Stimulated activated CD4-positive, alpha-beta T cell treated with anti-CD3 and anti-CD28 coated beads, Interleukin-2, amount 100 ng/mL, for 4 hours (primary cell): ENCODE data around the gene LDHD.

ENCODE experiments used
- DNase-seq: peaks from one replicate; pipeline ENCODE4 v3.0.0-alpha.2; 2020; ENCODE audit warnings: low read depth

LDHD gene

DNA sequence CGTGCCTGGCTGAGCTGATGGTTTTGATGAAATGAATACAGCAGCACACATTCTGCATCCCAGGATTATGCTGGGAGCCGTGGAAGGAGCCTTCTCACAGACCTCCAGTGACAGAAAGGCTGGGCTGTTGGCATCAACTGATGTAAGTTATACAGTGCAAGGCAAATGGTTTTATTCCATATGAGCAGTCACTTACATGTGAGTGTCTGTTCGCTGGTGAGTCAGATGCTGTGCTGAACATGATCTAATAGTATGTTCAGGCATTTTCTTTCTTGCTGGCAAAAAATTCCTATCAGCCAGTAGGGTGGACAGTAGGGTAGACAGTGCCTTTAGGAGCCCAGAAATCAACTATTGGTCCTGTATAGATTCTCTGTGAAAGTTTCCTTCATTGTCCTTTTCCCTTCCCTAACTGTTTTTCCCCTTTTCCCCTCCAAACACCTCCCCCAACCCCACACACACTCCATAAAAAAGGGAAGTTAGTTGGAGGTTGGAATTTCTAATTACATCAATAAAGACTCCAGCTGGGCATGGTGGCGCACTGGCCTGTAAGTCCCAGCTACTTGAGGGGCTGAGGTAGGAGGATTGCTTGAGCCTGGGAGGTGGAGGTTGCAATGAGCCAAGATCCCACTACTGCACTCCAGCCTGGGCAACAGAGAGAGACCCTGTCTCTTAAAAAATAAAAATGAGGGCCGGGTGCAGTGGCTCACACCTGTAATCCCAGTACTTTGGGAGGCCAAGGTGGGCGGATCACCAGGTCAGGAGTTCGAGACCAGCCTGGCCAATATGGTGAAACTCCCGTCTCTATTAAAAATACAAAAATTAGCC lies 36.2 kb downstream of the LDHD start:
- DNase-seq, result no peak

DNA sequence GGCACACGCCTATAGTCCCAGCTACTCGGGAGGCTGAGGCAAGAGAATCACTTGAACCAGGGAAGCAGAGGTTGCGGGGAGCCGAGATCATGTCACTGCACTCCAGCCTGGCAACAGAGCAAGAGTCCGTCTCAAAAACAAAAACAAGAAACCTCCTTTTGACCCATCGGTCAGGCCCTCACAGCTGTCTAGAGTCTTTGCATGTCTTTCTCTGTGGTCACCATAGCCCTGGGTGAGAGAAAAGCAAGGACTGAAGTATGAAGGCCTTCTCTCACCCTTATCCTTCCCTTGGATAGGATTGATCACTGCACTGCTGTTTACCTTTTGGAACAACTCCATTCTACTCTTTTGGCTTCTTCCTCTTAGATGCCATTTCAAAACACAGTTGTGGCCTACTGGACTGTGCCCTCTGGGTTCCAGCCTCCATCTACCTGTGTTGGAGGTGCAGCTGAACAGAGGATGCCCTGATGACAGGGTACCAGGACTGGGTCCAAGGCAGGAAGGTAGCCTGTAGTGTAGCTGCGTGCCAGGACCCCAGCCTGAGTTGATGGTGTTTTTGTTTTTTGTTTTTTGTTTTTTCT lies 37.1 kb downstream of the LDHD start:
- no peak for DNase-seq

DNA sequence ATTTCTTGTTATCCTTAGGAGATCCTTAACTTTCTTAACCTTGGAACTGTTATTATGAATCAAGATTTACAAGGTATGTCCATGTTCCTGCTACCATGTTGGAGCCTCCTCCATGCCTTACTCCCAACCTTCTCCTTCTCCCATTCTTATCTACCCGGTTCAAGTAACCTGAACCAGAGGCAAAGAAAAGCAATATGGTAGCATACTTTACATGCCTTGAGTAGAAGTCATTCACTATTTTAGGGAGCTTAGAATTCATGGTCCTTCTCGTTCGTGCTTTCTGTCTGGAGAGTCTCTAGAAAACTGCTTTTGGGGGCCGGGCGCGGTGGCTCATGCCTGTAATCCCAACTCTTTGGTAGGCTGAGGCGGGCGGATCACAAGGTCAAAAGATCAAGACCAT lies 37.7 kb downstream of the LDHD start:
- no peak for DNase-seq

DNA sequence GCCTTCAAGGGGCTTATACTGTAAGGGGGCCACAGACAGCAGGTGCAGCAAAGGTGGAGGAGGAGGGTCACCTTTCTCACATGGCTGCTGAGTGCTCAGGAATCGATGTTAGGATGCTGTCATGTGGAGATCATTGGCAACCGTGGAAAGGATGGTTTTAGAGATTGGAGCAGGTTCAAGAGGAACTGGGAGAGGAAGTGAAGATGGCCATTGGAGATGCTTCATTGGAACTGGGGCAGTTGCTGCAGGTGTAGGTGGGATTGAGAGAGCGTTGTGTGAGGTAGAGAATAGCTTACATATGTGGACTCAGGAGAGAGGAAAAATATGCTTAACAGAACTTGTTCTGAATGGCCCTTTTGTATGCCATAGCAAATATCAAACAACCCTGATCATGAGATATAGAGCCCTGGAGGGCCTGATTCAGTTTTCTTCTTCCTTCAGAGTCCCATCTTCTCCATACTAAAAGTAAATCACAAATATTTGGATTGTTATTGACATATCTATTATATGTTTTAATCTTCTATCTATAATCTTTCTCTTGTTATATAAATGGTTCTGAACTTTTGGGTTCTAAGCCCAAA lies 40.8 kb downstream of the LDHD start:
- DNase-seq, result no peak

DNA sequence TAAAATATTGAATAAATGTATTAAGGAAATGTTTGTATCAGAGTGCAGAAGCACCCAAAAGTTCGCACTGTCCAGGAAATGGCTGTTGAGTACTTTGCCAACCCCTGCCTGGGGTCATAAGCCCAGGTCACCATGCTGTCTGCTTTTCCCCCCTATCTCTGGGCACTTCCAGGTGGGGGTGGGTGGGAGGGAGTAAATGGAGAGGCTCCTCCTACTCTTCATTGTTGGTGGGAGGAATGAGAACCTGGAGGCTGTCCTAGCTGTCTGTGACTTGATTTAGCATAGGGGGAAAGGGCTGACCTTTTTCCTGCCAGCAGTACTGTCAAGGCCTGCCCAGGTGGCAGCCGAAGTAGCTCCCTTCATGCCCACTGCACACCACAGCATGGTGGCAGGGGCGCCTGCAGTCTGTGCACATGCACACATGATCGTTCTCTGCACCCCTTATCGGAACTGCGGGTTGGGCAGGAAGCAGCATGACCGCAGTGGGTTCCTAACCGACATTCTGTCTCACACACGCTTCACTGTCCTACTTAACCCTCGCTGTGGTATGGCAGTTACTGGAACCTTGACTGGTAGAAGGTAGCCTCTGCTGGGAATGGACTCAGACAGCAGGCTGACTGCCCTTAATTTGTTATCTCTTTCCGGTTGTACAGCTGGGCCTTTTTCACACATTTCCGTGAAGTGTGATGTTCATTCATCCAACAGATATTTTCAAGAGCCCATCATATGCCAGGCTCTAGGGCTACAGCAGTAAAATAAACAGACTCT lies 41.5 kb downstream of the LDHD start:
- peak; percentile 60 for DNase-seq

DNA sequence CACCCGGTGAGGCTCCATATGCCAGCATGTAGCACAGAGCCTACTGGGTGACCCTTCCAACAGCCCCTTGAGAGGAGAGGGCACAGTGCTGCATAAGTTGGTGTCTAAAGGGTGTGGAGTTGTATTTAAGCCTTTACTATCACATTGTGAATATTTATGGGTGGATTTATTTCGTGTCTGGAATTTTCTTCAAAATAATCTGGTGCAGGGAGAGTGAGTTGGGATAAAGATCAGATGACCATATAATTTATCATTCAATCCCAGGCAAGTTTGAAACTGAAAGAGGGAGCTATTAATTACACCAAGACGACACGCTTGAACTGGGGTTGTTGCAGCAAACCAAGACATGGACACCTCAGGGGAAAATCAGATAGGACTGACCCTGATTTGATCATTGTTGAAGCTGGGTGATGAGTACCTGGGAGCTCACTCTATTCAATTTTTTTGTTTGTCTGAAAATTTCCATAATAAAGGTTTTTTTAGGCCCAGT lies 42.2 kb downstream of the LDHD start:
- DNase-seq, result no peak

DNA sequence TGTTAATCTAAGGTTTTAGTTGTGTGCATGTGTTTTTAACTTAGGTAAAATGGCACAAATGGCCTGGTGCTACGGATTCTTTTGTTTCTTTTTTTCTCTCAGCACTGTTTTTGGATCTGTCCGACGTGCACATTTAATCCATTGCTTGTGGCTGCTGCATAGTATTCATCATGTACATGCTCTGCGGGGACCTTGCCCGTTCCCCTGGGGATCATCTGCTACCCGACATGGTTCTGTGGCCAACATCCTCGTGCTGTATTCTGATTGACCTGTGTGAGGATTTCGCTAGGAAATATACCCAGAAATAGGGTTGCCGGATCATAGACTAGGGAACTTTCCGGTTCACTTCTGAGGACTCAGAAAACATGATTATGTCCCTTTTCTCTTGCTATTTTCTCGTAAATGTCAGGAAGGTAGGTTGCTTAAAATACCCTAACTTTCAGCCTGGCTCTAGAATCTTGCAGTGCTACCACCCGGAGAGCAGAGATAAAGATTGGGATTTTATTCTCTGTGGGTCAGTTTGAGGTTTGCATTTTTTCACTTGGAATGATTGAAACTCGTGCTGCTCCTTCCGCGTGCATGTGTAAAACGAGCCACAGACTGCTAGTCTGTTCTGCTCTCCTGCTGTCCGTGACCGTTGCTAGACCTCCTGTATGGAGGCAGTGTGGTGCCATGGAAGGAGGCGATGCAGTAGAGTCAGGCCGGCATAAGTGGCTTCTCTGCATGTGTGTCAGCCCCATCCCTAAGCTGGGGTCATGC lies 42.9 kb downstream of the LDHD start:
- no peak for DNase-seq

DNA sequence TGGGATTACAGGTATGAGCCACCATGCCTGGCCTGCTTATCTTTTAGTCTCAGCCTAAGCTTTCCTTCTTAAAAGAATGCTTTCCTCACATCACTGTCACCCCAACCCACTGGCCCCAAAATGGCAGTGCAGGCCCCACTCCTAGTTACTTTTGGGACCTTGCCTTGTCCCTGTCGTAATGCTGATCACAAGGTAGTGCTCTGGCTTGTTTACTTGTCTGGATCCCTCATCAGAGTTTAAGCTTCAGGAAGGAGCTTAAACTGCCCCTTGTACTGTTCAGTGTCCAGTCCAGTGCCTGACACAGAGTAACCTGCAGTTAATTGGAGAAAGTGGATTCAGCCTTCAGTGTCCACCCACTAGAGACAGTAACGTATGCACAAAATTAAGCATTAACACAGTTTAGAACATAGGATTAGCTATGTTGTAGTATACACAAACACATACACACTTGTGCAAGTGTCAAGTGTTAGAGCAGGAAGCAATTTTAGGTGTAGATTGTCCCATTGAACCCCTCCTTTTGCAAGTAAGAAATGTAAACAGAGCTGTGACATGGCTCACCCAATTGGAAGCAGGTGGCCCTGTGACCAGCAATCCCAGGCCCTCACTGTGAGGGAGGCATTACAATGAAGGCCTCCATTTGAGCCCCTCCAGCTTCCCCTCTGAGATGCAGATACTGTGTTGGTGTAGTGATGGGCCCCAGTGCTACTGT lies 44.2 kb downstream of the LDHD start:
- DNase-seq, result no peak

DNA sequence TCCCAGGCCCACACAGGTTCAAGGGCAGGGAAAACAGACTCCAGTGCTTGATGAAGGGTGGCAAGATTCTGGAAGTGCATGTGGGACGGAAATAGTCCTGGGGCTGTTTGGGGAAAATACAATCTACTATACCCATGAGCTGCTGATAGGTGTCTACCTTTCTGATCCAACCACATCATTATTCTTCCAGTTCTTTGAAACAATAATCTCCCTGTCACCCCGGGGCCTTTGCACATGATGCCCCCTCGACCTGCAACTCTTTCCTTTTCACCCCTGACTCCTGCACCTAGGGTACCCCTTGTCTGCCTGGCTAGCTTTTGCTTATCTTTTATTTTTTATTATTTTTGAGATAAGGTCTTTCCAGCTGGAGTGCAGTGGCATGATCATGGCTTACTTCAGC lies 45.0 kb downstream of the LDHD start:
- no peak for DNase-seq

DNA sequence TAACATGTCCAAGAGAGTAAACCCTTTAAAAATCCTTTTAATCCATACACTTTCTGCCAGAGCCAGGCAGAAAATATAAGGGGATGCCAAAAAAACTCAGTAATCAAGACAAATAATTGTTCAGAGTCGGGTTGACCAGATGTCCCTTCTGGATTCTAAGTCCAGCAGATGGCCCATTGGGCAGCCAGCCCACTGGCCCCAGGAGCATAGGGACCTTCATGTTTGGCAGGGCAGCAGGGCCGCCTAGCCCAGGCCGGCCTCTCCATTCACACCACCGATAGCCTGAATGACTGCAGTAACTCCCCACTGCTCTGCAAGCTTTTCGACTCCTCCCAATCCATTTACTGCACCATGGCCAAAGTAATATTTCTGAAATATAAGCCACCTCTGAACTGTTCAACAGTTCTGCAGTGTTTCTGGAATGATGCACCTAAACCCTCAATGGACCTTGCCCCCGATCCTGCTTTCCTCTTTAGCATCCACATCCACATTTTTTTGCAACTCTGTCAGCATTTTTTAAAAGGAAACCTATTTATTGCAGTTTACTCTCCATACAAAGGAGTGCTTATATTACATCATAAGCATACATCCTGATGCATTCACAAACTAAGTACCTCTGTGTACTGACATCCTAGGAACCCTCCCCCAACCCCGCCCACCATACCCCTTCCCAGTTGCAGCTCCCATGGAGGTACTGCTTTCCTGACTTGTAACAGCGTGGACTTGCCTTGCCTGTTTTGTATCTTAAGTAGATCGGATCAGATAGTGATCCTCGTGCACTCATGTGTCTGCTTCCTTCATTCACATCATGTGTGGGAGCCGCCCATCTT lies 46.4 kb downstream of the LDHD start:
- DNase-seq, result no peak

DNA sequence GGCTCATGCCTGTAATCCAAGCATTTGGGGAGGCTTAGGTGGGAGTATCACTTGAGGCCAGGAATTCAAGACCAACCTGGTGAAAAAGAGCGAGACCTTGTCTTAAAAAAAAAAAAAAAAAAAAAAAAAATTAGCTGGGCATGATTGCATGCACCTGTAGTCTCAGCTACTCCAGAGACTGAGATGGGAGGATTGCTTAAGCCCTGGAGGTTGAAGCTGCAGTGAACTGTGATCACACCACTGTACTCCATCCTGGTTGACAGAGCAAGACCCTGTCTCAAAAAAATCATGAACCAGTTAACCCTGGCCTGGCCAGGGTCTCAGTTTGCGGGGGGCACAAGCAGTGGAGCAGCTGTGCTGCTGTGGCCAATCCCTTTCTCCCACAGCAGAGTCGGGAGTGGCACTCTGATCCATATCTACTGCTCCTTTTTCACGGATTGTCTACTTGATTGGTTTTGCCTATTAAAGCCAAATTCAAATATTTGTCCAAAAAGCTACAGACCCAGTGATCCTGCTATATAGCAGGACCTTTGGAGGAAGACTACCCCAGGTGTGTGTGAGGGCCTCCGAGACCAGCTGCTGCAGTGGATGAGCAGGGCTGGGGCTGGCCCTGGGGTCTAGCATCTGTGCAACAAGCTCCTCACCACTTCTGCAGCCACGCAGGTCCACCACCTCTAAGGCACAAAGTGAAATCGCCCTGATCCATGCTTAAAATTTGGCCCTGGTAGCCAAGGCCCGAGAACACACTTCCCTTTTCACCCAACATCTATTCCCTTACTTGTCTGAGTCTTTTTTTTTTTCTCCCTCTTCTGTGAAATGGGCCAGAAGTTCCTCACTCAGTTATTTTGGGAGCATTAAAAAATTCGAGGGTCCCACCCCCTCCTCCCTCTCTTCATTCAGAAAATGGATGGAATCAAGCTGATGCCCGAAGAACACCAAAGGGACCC lies 48.2 kb downstream of the LDHD start:
- no peak for DNase-seq

DNA sequence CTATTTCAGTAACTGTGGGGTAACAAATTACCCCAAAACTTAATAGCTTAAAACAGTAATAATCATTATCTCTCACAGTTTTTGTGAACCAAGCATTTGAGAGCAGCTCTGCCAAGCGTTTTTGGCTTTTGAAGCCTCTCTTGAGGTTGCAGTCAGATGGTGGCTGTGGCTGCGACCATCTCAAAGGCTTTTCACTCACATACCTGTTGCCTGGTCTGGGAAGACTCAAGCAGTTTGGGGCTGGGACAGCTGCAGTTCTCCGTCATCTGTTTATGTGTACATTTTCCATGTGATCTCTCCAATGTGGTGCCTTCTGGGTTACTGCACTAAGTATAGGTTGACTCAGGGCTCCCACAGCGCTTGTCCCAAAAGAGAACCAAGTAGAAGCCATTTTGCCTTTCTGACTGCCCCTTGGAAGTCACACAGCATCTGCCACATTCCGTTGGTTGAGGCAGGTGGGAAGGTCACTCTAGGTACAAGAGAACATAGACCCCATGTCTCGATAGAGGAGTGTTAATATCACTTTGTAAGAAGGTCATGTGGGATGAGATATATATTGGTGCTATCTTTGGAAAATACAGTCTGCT lies 49.6 kb downstream of the LDHD start:
- DNase-seq, result no peak

DNA sequence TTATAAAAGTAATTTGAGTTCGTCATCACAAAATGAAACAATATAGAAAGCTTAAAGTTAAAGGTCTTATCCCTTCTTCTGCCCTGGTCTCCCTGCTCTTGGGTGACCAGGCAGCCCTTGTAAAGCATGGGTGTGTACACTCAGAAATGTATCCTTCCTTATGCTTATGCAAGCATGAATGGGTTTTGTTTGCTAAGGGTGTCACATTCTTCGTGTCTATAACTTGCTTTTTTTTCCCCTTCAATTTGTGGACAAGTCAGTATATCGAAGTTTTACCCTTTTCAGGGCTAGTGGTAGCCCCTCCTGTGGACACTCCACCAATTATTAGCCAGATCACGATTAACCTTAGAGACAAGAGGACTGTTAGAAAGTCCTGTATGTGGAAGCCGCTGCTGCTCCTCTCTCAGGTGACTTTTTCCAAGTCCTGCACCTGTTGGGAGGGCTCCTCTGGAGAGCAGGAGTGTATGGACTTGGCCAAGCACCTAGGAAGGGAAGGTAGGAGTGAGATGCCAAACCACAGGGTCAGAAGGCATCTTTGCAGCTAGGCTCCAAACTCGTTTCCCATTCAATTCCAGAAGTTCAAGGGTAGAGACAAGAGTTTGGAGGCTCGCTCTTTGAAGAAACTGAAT lies 50.9 kb downstream of the LDHD start:
- no peak for DNase-seq

DNA sequence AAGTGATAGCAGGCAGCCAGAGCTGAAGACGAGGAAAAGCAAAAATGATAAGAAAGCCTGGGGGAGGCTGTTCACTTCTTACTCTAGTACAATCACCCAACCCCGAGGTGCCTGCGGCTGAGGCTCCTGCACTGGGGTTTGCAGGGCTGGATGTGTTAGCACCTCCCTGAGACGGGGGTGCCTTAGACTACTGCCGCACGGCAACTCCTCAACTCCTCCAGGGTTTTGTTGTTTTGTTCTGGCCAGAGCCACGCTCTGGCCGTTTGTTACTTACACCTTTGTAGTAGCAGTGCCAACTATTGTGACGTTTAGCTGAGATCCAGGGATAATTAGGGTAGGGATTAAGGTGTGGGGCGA lies 51.5 kb downstream of the LDHD start:
- peak; percentile 10 for DNase-seq

DNA sequence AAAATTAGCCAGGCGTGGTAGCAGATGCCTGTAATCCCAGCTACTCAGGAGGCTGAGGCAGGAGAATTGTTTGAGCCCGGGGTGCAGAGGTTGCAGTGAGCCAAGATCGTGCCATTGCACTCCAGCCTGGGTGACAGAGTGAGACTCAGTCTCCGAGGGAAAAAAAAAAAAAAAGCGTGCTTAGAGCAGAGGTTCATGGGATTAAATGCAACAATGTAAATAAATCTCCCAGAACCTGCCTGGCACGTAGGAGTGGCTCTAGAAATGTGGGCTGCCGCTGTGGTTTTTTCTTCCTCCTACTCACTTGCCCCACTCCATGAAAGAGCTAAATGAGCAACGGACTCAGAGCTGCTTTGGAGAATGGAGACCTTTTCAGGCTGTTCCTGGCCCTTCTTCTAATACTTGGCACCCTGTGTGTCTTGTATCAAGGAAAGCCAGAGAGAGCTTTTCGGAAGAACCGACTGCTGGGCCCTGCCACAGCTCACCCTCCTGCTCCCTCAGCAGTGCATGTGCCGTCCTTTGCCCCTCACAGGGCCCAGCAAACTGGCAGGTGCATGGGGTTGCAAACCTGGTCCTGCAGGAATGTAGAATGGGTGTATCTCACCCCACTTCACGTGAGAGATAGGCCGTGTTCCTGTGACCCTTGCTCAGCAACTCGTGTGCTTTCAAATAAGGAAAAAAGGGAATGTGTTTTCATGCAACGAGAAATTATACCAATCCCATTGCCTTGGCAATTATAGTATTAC lies 52.0 kb downstream of the LDHD start:
- no peak for DNase-seq

DNA sequence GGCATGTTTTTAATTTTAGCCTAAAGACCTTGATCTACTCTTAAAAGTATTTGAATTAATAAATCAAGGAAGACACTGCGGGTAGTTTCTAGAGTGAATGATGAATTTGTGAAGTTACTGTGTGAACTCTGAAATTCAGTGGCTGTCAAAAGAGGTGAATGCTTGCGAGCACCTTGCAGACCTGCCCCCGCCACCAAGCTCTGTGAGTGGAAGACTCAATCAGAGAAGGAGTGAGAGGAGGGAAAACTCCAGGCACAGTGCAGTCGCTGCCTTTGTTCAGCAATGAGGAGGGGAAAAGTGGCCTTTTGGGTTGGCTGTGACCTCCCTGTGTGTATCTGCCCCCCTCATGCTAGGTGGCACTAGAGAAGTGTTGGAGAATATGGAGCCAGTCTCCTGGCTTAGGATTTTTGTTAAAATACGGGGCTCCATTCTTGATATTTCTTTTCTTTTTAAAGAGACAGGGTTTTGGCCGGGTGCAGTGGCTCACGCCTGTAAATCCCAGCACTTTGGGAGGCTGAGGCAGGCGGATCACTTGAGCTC lies 53.0 kb downstream of the LDHD start:
- no peak for DNase-seq

DNA sequence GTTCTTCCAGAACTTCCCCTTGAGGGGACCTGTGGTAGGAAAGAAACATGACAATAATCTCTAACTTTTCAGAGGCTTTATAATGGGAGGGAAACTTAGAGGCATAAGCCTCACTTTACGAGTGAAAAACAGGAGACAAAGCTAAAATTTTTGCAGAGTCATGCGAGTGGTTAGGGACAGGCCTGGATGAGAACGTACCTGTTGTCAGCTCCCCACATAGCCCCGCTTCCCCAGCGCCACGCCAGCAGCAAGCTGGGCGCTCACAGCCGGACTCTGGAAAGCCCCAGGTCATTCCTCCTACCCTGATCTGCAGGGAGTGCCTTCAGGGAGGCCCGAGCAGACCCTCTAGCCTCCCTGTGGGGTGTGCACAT lies 53.6 kb downstream of the LDHD start:
- no peak for DNase-seq
